Naive thymus-derived CD4-positive, alpha-beta T cell (primary cell): Measurements from ENCODE around the gene NACC2. TPM values are rescaled to one million over a fixed set of nuclear protein-coding genes. Genes with fewer than 3 reads are reported as not detected.

Experiments
- ATAC-seq: fragments of 150-1000 bp; cut with Tn5 transposase; 2 replicates; pipeline ENCODE4 v1.10.0; 2021; ENCODE audit warnings: mild to moderate bottlenecking, moderate library complexity
- CTCF ChIA-PET: fragments of 350-600 bp; sonication (Branson Sonifier 250); formaldehyde crosslinking; loops from one replicate; lab custom pipeline; 2021; ENCODE audit warnings: antibody characterized with exemption; lab: Charles Lee
- POLR2A ChIA-PET: fragments of 350-600 bp; sonication (Branson Sonifier 250); formaldehyde crosslinking; loops from one replicate; lab custom pipeline; 2021; ENCODE audit warnings: antibody characterized with exemption, inconsistent platforms; lab: Charles Lee
- DNase-seq, 9 donors: peaks; one replicate each; pipeline versions ENCODE4 v3.0.0 to v3.0.0-alpha.2; 2020 to 2022; ENCODE audit warnings: mixed read lengths in 1 of 9
- H3K27ac ChIP-seq: one replicate; pipeline ENCODE4 v1.7.0; 2013; ENCODE audit warnings: mild to moderate bottlenecking, low read depth, low read length, moderate library complexity
- H3K27me3 ChIP-seq, 2 donors: one replicate each; pipeline ENCODE4 v1.7.0; 2013; ENCODE audit warnings: low read length in 2 of 2, mild to moderate bottlenecking in 2 of 2, moderate library complexity in 2 of 2; ENCODE audit not compliant: control insufficient read depth in 2 of 2, insufficient read depth in 2 of 2
- H3K36me3 ChIP-seq, 3 experiments: 1 replicate in 2 of 3; 2 replicates in 1 of 3; pipeline ENCODE4 v1.7.0; 2013; ENCODE audit warnings: low read length in 3 of 3, mild to moderate bottlenecking in 3 of 3, moderate library complexity in 1 of 3; ENCODE audit not compliant: insufficient read depth in 3 of 3, control insufficient read depth in 2 of 3
- H3K4me1 ChIP-seq, 2 donors: one replicate each; pipeline ENCODE4 v1.7.0; 2013; ENCODE audit warnings: low read length in 2 of 2, mild to moderate bottlenecking in 2 of 2, moderate library complexity in 1 of 2; ENCODE audit not compliant: control insufficient read depth in 2 of 2, insufficient read depth in 2 of 2
- H3K4me3 ChIP-seq: 2 replicates; pipeline ENCODE4 v1.7.0; 2013; ENCODE audit warnings: mild to moderate bottlenecking, low read length
- H3K9me3 ChIP-seq, 3 experiments: 1 replicate in 2 of 3; 2 replicates in 1 of 3; pipeline ENCODE4 v1.7.0; 2013; ENCODE audit warnings: low read length in 3 of 3; ENCODE audit not compliant: control insufficient read depth in 2 of 3
- H3K27ac Mint-ChIP-seq, 9 donors: one replicate each; pipeline ENCODE4 v1.8.0; 2020 to 2022; ENCODE audit warnings: mixed read lengths in 9 of 9, mild to moderate bottlenecking in 8 of 9, moderate library complexity in 5 of 9, inconsistent platforms in 2 of 9
- H3K27me3 Mint-ChIP-seq, 5 donors: one replicate each; pipeline ENCODE4 v1.8.0; 2021 to 2022; ENCODE audit warnings: mixed read lengths in 5 of 5, mild to moderate bottlenecking in 1 of 5
- H3K36me3 Mint-ChIP-seq, 5 donors: one replicate each; pipeline ENCODE4 v1.8.0; 2020 to 2022; ENCODE audit warnings: mixed read lengths in 5 of 5, mild to moderate bottlenecking in 3 of 5, inconsistent platforms in 1 of 5
- H3K4me1 Mint-ChIP-seq, 7 donors: one replicate each; pipeline ENCODE4 v1.8.0; 2020 to 2022; ENCODE audit warnings: mixed read lengths in 7 of 7, mild to moderate bottlenecking in 3 of 7, inconsistent platforms in 1 of 7
- H3K4me3 Mint-ChIP-seq, 10 donors: one replicate each; pipeline ENCODE4 v1.8.0; 2020 to 2022; ENCODE audit warnings: mild to moderate bottlenecking in 10 of 10, mixed read lengths in 10 of 10, moderate library complexity in 6 of 10, inconsistent platforms in 2 of 10
- H3K9me3 Mint-ChIP-seq, 11 donors: one replicate each; pipeline ENCODE4 v1.8.0; 2020 to 2022; ENCODE audit warnings: mixed read lengths in 11 of 11, mild to moderate bottlenecking in 4 of 11, inconsistent platforms in 1 of 11, moderate library complexity in 1 of 11
- intact Hi-C, 2 donors: fragments of 100-400 bp; cut with micrococcal nuclease; formaldehyde crosslinking; loops; one replicate each; pipeline ENCODE4 v1.15.1; 2023
- polyA plus RNA-seq, 2 donors: library from polyadenylated mRNA; unstranded; fragments of 300-500 nt; fragmentation: Illumina TruSeq; gene quantifications; one replicate each; pipeline ENCODE4 v1.2.3, GENCODE V29; 2021
- total RNA-seq, 6 experiments: library from RNA in 5 of 6; stranded (reverse) in 5 of 6; gene quantifications; 1 replicate in 5 of 6; 2 replicates in 1 of 6; pipeline ENCODE4 v1.2.3 and lab custom pipeline; 2021 to 2026

Gene NACC2
- total and polyA plus RNA-seq, 7 experiments from 2014 or later = 0.92 to 17.7 (median 7.5) TPM

DNA sequence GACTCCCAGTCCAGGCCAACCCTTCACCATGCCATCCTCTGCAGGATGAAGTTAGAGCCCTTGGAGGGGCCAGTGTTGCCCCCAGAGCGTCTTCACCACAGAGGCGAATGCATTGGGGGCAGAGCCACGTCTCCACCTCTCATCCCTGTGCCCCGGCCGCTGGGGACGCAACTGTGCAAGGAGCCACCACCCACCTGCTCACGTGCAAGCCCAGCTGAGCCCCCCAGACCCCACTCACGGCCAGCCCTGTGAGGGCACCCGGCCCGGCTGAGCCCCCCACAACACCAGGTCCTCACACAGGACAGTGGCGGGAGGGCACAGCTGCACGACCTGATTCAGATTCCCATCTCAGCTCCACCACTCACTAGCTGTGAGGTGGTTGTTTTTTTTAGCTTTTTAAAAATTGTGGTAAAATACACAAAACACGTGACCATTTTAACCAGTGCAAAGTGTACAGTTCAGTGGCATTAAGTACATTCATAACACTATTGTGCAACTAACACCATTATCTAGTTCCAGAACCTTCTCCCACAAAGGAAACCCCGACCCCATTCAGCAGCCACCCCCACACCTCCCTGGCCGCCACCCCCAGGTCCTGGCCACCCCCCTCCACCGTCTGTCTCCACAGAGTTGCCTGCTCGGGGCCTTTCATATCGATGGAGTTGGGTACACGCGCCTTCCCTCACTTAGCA, 100.4 kb downstream of the NACC2 start:
- intact Hi-C loops = loop anchor here in 1 of 2 donors (5.0 kb wide), 1 partner anchor 253 kb away; the partner anchor contains the start of gene QSOX2
- Mint-ChIP-seq H3K27ac (peak overlapping the region in 2 of 9 donors; percentile 46 to 65), H3K9me3 (no peaks in the 10 kb centered on the region), H3K27me3 (no peaks in the 10 kb centered on the region), H3K36me3 (no peaks in the 10 kb centered on the region), H3K4me1 (peaks cover 4 to 30% (median 12%) of the 10 kb centered on the region in 7 donors), H3K4me3 (no peak overlapping the region)
- no peak for DNase-seq
- no peak for ATAC-seq
- no peak overlapping the region for H3K4me3 ChIP-seq
- H3K36me3 ChIP-seq = no peaks in the 10 kb centered on the region
- peaks cover 11 to 14% of the 10 kb centered on the region in 2 donors for H3K4me1 ChIP-seq
- no peaks in the 10 kb centered on the region for H3K9me3 ChIP-seq
- ChIA-PET CTCF (no interaction called here), POLR2A (no interaction called here)
- H3K27ac ChIP-seq = no peak overlapping the region
- no peaks in the 10 kb centered on the region for H3K27me3 ChIP-seq

DNA sequence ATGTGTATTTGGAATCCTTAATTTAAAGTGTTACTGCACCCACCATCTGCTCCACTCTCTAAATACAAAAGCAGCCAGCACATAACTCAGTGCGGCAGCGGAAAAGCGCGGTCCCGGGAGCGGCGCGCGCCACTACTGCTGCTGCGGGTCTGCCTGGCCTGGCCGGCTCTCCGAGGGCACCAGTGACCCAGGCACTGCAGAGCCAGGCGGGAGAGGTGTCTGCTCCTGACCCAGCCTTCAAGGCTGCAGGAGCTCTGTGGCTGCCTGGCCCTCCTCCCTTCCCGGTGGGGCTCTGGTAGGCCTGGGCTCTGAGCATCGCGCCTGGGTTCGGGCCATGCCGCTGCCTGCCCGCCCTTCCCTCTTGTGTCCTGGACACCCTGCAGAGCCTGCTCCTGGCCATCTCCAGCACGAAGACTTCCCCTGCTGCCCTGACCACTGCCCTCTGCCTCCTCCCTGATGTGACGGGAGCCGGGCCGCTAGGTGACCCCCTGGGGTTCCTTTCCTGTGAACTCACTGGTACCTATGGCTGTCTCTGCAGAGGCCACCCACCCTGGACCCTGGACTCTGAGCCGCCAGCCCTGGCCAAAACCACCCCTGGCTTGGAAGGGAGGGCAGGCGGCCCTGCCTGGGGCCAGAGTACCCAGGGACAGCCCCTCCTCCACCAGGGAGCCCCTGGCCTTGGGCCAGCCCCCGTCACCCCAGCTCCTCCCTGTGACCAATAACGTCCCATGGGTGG, 101.2 kb downstream of the NACC2 start:
- H3K4me3 ChIP-seq = no peak overlapping the region
- ChIA-PET POLR2A (no interaction called here), CTCF (no interaction called here)
- Mint-ChIP-seq H3K4me1 (peaks cover 4 to 34% (median 12%) of the 10 kb centered on the region in 7 donors), H3K4me3 (peak overlapping the region in 1 of 10 donors; percentile 10), H3K36me3 (no peaks in the 10 kb centered on the region), H3K9me3 (no peaks in the 10 kb centered on the region), H3K27me3 (no peaks in the 10 kb centered on the region), H3K27ac (peak overlapping the region in 3 of 9 donors; percentile 17 to 82 (median 46))
- no peaks in the 10 kb centered on the region for H3K36me3 ChIP-seq
- H3K27ac ChIP-seq = no peak overlapping the region
- DNase-seq (no peak), ATAC-seq (no peak)
- no peaks in the 10 kb centered on the region for H3K9me3 ChIP-seq
- no peaks in the 10 kb centered on the region for H3K27me3 ChIP-seq
- H3K4me1 ChIP-seq = peaks cover 14 to 17% of the 10 kb centered on the region in 2 donors
- intact Hi-C loops = loop anchor here in 1 of 2 donors (5.0 kb wide), 1 partner anchor 253 kb away; the partner anchor contains the start of gene QSOX2

DNA sequence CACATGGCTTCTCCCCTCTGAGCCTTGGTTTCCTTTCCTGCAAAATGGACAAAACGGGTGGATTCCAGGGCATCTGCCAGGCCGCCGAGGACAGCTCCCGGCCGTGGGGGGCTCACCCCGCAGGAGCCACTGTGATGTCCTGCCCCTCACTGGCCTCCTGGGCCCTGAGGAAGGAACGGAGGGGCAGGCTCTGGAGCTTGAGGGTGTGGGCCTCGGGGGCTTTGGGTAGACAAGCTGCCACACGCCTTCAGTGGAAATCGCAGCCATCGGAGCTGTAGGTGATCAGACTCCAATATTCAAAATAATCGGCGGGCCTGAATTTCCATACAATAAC, 101.7 kb downstream of the NACC2 start:
- H3K4me3 Mint-ChIP-seq = no peak overlapping the region
- H3K36me3 ChIP-seq = no peaks in the 10 kb centered on the region
- H3K27me3 ChIP-seq = no peaks in the 10 kb centered on the region
- ChIA-PET CTCF (no interaction called here), POLR2A (no interaction called here)
- H3K4me3 ChIP-seq = no peak overlapping the region
- no peak overlapping the region for H3K27ac ChIP-seq
- H3K9me3 Mint-ChIP-seq = no peaks in the 10 kb centered on the region
- intact Hi-C loops = loop anchor here in 1 of 2 donors (5.0 kb wide), 1 partner anchor 254 kb away; the partner anchor contains the start of gene QSOX2
- H3K4me1 Mint-ChIP-seq = peaks cover 4 to 34% (median 12%) of the 10 kb centered on the region in 7 donors
- H3K36me3 Mint-ChIP-seq = no peaks in the 10 kb centered on the region
- peak overlapping the region in 2 of 9 donors; percentile 17 to 82 for H3K27ac Mint-ChIP-seq
- no peaks in the 10 kb centered on the region for H3K9me3 ChIP-seq
- ATAC-seq = no peak
- H3K4me1 ChIP-seq = peaks cover 14 to 17% of the 10 kb centered on the region in 2 donors
- DNase-seq = no peak
- H3K27me3 Mint-ChIP-seq = no peaks in the 10 kb centered on the region

DNA sequence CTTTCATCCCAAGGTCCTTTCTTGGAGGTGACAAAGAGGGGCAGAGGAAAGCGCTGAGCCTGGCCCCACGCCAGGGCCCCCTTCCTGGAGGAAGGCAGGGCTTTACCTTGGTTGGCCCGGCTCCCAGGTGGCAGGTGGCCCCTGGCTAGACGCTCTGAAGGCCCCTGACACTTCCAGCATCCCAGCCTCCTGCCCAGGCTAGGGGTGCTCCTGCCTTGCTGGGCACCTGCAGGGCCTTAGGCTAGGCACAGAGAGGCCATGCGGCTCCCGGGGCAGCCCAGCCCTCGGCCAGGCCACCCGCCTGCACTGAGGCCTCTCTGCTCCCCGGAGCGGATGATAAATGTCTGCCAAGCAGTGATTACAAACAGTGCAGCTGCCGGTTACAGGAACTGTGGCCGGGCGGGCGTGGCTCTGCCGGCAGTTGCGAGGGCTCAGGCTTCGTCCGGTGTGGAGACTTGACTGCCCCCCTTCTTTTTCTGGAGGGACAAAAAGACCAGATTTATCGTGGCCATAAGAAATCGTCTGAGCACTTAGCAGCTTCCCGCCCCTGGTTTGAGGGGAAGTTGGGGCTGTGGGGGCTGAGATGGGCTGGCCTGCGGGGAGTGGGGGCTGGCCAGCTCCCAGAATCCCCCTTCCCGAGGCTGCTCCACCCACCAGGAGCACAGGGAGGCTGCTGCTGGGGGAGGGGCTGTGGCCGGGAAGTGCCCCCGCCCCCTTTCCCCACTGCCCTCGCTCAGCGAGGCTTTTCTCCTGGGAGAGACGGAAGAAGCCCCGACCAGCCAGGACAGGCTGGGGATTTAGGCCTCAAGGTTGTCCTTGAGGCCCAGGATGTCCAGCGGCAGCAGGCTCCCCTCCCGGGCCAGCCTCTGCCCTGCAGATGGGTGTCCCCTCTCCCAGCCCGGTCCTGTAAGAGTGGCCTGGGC, 102.3 kb downstream of the NACC2 start:
- H3K9me3 ChIP-seq = no peaks in the 10 kb centered on the region
- H3K27me3 Mint-ChIP-seq = no peaks in the 10 kb centered on the region
- no peaks in the 10 kb centered on the region for H3K36me3 ChIP-seq
- H3K4me3 ChIP-seq = no peak overlapping the region
- peak overlapping the region; percentile 35 for H3K27ac ChIP-seq
- ChIA-PET CTCF (interaction anchor here (0.6 kb wide), 1 partner anchor 10 kb away, joined by 3 read pairs; no protein-coding TSS in a partner anchor), POLR2A (no interaction called here)
- H3K27ac Mint-ChIP-seq = peak overlapping the region in 4 of 9 donors; percentile 52 to 82 (median 58)
- H3K4me1 Mint-ChIP-seq = peaks cover 4 to 34% (median 12%) of the 10 kb centered on the region in 7 donors
- peaks cover 14 to 17% of the 10 kb centered on the region in 2 donors for H3K4me1 ChIP-seq
- H3K27me3 ChIP-seq = no peaks in the 10 kb centered on the region
- no peaks in the 10 kb centered on the region for H3K36me3 Mint-ChIP-seq
- no peaks in the 10 kb centered on the region for H3K9me3 Mint-ChIP-seq
- ATAC-seq (peak; percentile 73), DNase-seq (peak in 6 of 9 donors; percentile 19 to 35 (median 24))
- intact Hi-C loops = loop anchor here in 1 of 2 donors (5.0 kb wide), 1 partner anchor 255 kb away; the partner anchor contains the start of gene QSOX2
- peak overlapping the region in 8 of 10 donors; percentile 11 to 68 (median 47) for H3K4me3 Mint-ChIP-seq

DNA sequence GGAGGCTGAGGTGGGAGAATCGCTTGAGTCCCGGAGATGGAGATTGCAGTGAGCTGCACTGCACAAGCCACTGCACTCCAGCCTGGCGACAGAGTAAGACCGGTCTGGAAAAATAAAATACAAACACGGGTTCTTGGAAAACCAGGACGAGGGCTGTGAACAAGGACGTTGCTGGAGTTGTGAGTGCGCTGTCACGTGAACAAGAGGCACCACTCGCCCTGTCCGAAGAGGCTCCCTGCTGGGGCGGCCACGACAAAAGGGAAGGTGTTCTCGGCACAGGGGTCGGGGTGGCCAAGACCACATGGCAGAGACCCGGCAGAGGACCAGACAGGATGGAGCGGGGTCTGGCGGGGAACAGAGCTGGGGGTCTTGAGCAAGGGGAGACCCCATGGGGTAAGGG, 103.3 kb downstream of the NACC2 start:
- no peak for DNase-seq
- CTCF ChIA-PET = no interaction called here
- POLR2A ChIA-PET = no interaction called here
- no peaks in the 10 kb centered on the region for H3K9me3 Mint-ChIP-seq
- peaks cover 4 to 34% (median 12%) of the 10 kb centered on the region in 7 donors for H3K4me1 Mint-ChIP-seq
- H3K27me3 Mint-ChIP-seq = no peaks in the 10 kb centered on the region
- peak overlapping the region in 4 of 10 donors; percentile 23 to 68 (median 38) for H3K4me3 Mint-ChIP-seq
- intact Hi-C loops = loop anchor here in 1 of 2 donors (5.0 kb wide), 1 partner anchor 256 kb away; the partner anchor contains the start of gene QSOX2
- Histone ChIP-seq H3K4me3 (no peak overlapping the region), H3K27ac (no peak overlapping the region), H3K9me3 (no peaks in the 10 kb centered on the region), H3K27me3 (no peaks in the 10 kb centered on the region), H3K36me3 (no peaks in the 10 kb centered on the region), H3K4me1 (peaks cover 14 to 17% of the 10 kb centered on the region in 2 donors)
- ATAC-seq = no peak
- no peaks in the 10 kb centered on the region for H3K36me3 Mint-ChIP-seq
- H3K27ac Mint-ChIP-seq = peak overlapping the region in 4 of 9 donors; percentile 25 to 82 (median 42)
